WTC11 (cell line): ENCODE results near the gene CYP27A1. TPM values are rescaled to one million over a fixed set of nuclear protein-coding genes. Genes with fewer than 3 reads are reported as not detected.

ENCODE experiments used
- ATAC-seq: fragments of 200-7000 bp; cut with Tn5 transposase; 2 replicates; pipeline ENCODE4 v1.10.0; 2021; ENCODE audit warnings: mild to moderate bottlenecking, moderate library complexity
- CTCF ChIA-PET: fragments of 300-600 bp; sonication (Branson Sonifier 250); formaldehyde crosslinking; loops from one replicate; lab custom pipeline; 2021; ENCODE audit warnings: antibody characterized with exemption; lab: Charles Lee
- POLR2A ChIA-PET: fragments of 350-600 bp; sonication (Branson Sonifier 250); formaldehyde crosslinking; loops from one replicate; lab custom pipeline; 2021; ENCODE audit warnings: antibody characterized with exemption; lab: Charles Lee
- DNase-seq: peaks from one replicate; pipeline ENCODE4 v3.0.0; 2021; ENCODE audit warnings: low spot score
- H3K27ac Mint-ChIP-seq: 2 replicates; pipeline ENCODE4 v1.8.0; 2021; ENCODE audit warnings: mixed read lengths
- H3K27me3 Mint-ChIP-seq: 2 replicates; pipeline ENCODE4 v1.8.0; 2021; ENCODE audit warnings: low read depth, mild to moderate bottlenecking, moderate library complexity, mixed read lengths
- H3K36me3 Mint-ChIP-seq: 2 replicates; pipeline ENCODE4 v1.8.0; 2021; ENCODE audit warnings: mixed read lengths
- H3K4me1 Mint-ChIP-seq: 2 replicates; pipeline ENCODE4 v1.8.0; 2022; ENCODE audit warnings: mixed read lengths
- H3K4me3 Mint-ChIP-seq: 2 replicates; pipeline ENCODE4 v1.8.0; 2021; ENCODE audit warnings: mild to moderate bottlenecking, moderate library complexity, mixed read lengths
- H3K9me3 Mint-ChIP-seq: 2 replicates; pipeline ENCODE4 v1.8.0; 2021; ENCODE audit warnings: mixed read lengths
- AFF4 ChIP-seq: sonication (generic); formaldehyde crosslinking; IDR thresholded peaks from 2 replicates; pipeline ENCODE4 v1.8.1; 2023; ENCODE audit warnings: mild to moderate bottlenecking, missing genetic modification reagents, borderline replicate concordance
- AR ChIP-seq: fragments of 250-450 bp; sonication (Bioruptor Pico); IDR thresholded peaks from 2 replicates; pipeline ENCODE4 v1.9.0; 2021; ENCODE audit warnings: mild to moderate bottlenecking
- ATF1 ChIP-seq: sonication (generic); formaldehyde crosslinking; IDR thresholded peaks from 2 replicates; pipeline ENCODE4 v1.8.1; 2023; ENCODE audit warnings: mild to moderate bottlenecking, moderate library complexity, missing genetic modification reagents
- ATF6 ChIP-seq: sonication (generic); formaldehyde crosslinking; IDR thresholded peaks from 2 replicates; pipeline ENCODE4 v1.8.1; 2023; ENCODE audit warnings: mild to moderate bottlenecking, missing genetic modification reagents
- CREB1 ChIP-seq: sonication (generic); formaldehyde crosslinking; IDR thresholded peaks from 2 replicates; pipeline ENCODE4 v1.8.0; 2023; ENCODE audit warnings: mild to moderate bottlenecking, missing genetic modification reagents
- CREM ChIP-seq: sonication (generic); formaldehyde crosslinking; IDR thresholded peaks from 2 replicates; pipeline ENCODE4 v1.8.1; 2022; ENCODE audit warnings: mild to moderate bottlenecking, missing genetic modification reagents, moderate library complexity
- E2F4 ChIP-seq: sonication (generic); formaldehyde crosslinking; IDR thresholded peaks from 2 replicates; pipeline ENCODE4 v1.8.1; 2022; ENCODE audit warnings: low read depth, mild to moderate bottlenecking, moderate library complexity, missing genetic modification reagents, borderline replicate concordance
- ERG ChIP-seq: fragments of 250-450 bp; sonication (Bioruptor Pico); IDR thresholded peaks from 2 replicates; pipeline ENCODE4 v1.8.0; 2021; ENCODE audit warnings: mild to moderate bottlenecking
- HMGXB4 ChIP-seq: sonication (generic); formaldehyde crosslinking; IDR thresholded peaks from 2 replicates; pipeline ENCODE4 v1.8.1; 2023; ENCODE audit warnings: mild to moderate bottlenecking, moderate library complexity, missing genetic modification reagents
- KAT7 ChIP-seq: sonication (generic); formaldehyde crosslinking; IDR thresholded peaks from 2 replicates; pipeline ENCODE4 v1.8.1; 2023; ENCODE audit warnings: missing genetic modification reagents, mild to moderate bottlenecking, borderline replicate concordance
- NFE2L1 ChIP-seq: sonication (generic); formaldehyde crosslinking; IDR thresholded peaks from 2 replicates; pipeline ENCODE4 v1.8.1; 2023; ENCODE audit warnings: missing genetic modification reagents
- OVOL2 ChIP-seq: fragments of 250-450 bp; sonication (Bioruptor Pico); IDR thresholded peaks from 2 replicates; pipeline ENCODE4 v1.9.0; 2021; ENCODE audit warnings: mild to moderate bottlenecking, borderline replicate concordance
- RORB ChIP-seq: fragments of 250-450 bp; sonication (Bioruptor Pico); IDR thresholded peaks from 2 replicates; pipeline ENCODE4 v1.9.0; 2021; ENCODE audit warnings: mild to moderate bottlenecking
- ZNF138 ChIP-seq: sonication (generic); formaldehyde crosslinking; conservative IDR thresholded peaks from 2 replicates; pipeline ENCODE4 v1.8.1; 2022; ENCODE audit warnings: mild to moderate bottlenecking, moderate library complexity, missing genetic modification reagents
- ZNF396 ChIP-seq: fragments of 250-450 bp; sonication (Bioruptor Pico); IDR thresholded peaks from 2 replicates; pipeline ENCODE4 v1.8.0; 2021; ENCODE audit warnings: mild to moderate bottlenecking, moderate library complexity, borderline replicate concordance
- total RNA-seq: library from RNA; stranded (reverse); gene quantifications from 3 replicates; pipeline ENCODE4 v1.2.3, GENCODE V29; 2021

CYP27A1 gene
- total RNA-seq, 1 experiment from 2014 or later, result 5.6 TPM

GRCh38 chr2:218811382-218811781, 29.4 kb downstream of the CYP27A1 start (continued):
- TF ChIP-seq ATF6 (no peak), ZNF396 (CRISPR knock-in tag) (no peak), E2F4 (CRISPR knock-in tag) (no peak), AFF4 (CRISPR knock-in tag) (no peak), RORB (CRISPR knock-in tag) (no peak)

- Mint-ChIP-seq H3K27me3 (no peaks in the 10 kb centered on the region), H3K4me1 (no peaks in the 10 kb centered on the region), H3K36me3 (no peaks in the 10 kb centered on the region), H3K4me3 (no peak overlapping the region), H3K9me3 (no peaks in the 10 kb centered on the region), H3K27ac (no peak overlapping the region)
- no peak for ATAC-seq
- DNase-seq, result no peak
- CTCF ChIA-PET, result interaction anchor here (0.9 kb wide), 1 partner anchor 102 kb away, joined by 3 read pairs; the partner anchor contains the start of gene TTLL4
- POLR2A ChIA-PET, result no interaction called here
- TF ChIP-seq OVOL2 (no peak), AR (CRISPR knock-in tag) (no peak), NFE2L1 (no peak), HMGXB4 (CRISPR knock-in tag) (no peak), ERG (CRISPR knock-in tag) (no peak), ZNF138 (CRISPR knock-in tag) (no peak), CREM (CRISPR knock-in tag) (no peak), ATF1 (no peak), KAT7 (CRISPR knock-in tag) (no peak), CREB1 (CRISPR knock-in tag) (no peak)
Observed at GRCh38 chr2:218812096-218812815, 30.3 kb downstream of the CYP27A1 start.
